ENCODE results near the gene GPR107. TPM values are rescaled to one million over a fixed set of nuclear protein-coding genes. Genes with fewer than 3 reads are reported as not detected.

The GPR107 gene
- total RNA-seq, 4 donors from 2014 or later = 20.7 to 27.7 (median 25.6) TPM

DNA sequence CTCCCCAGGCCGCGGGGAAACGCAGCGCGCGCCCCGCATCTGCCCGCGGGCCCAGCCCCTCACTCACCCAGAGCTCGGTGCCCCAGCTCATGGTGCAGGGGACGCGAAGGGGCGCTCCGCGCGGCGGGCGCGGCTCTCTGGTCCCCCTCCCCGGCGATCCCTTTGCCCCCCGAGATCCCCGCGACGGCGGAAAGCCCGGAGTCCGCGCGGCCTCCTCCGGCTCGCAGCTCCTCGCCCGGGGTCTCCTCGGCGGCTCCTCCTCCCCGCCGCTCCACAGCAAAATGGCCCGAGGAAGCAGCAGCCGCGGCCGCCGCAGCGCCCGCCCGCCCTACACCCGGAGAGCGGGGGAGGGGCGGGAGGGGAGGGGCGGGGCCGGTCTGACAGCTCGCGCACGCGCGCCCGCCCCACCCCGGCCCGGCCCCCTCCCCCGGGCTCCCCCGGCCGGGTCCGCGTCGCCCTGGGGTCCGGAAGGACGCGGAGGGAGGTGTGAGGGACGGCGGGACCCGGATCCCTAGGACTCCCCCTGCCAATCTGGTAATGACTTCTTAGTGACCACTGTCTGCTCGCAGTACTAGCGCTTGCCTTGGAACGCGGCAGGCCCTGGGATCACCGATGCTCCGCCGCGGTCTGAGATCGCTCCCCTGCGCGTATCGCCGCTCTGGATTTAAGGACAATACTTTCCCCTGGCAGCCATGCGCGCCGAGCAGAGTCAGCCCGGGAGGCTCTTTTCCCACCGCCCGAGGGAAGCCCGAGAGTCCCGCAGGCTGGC is 10.6 kb upstream of the GPR107 start, which contains the start of gene FNBP1:
TSS of gene FNBP1 (minus strand) at position 305 of the 769 bp plus-strand sequence. CDS start at position 91, 214 bp downstream.
- TF ChIP-seq, protein P1, sequence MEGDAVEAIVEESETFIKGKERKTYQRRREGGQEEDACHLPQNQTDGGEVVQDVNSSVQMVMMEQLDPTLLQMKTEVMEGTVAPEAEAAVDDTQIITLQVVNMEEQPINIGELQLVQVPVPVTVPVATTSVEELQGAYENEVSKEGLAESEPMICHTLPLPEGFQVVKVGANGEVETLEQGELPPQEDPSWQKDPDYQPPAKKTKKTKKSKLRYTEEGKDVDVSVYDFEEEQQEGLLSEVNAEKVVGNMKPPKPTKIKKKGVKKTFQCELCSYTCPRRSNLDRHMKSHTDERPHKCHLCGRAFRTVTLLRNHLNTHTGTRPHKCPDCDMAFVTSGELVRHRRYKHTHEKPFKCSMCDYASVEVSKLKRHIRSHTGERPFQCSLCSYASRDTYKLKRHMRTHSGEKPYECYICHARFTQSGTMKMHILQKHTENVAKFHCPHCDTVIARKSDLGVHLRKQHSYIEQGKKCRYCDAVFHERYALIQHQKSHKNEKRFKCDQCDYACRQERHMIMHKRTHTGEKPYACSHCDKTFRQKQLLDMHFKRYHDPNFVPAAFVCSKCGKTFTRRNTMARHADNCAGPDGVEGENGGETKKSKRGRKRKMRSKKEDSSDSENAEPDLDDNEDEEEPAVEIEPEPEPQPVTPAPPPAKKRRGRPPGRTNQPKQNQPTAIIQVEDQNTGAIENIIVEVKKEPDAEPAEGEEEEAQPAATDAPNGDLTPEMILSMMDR (IDR thresholded peaks at IDR 0.05; ENCODE audit: low read depth) = no peak

DNA sequence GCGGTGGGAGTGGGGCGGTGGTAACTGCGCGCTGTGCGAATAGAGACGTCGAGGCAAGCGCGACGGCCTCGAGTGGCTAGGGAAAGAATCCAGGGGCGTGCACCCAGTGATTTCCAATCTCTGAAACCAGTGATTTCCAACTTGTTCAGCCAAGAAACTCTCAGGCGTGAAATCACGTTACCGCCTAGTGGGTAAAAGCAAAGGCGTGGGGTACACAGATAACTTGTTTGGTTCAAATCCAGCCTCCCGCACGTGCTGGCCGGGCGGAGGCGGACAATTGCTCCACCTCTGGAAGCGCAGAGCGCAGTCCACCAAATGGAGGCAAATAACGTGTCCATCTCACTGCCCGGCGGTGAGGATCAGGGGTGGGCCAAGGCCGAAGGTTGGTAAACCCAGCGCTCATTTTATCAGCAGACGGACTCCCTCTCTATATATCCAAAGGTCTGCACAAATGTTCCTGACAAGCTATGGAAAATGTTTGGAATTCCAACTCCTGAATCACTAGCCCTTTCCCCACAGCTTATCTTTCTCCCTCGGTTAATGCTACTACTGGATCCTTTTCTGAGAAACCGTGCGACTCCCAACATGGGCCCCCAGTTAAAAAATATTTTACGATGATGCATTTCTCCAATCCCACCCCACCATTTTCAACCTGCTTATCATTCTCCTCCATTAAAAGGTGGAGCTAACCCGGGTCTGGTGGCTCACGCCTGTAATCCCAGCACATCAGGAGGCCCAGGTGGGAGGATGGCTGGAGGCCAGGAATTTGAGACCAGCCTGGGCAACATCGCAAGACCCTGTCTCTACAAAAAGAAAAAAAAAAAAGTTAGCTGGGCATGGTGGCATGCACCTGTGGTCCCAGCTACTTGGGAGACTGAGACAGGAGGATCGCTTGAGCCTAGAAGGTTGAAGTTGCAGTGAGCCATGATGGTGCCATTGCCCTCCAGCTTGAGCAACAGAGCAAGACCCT is 9.8 kb upstream of the GPR107 start:
- TF ChIP-seq, protein P1 (IDR thresholded peaks at IDR 0.05; ENCODE audit: low read depth) = no peak

DNA sequence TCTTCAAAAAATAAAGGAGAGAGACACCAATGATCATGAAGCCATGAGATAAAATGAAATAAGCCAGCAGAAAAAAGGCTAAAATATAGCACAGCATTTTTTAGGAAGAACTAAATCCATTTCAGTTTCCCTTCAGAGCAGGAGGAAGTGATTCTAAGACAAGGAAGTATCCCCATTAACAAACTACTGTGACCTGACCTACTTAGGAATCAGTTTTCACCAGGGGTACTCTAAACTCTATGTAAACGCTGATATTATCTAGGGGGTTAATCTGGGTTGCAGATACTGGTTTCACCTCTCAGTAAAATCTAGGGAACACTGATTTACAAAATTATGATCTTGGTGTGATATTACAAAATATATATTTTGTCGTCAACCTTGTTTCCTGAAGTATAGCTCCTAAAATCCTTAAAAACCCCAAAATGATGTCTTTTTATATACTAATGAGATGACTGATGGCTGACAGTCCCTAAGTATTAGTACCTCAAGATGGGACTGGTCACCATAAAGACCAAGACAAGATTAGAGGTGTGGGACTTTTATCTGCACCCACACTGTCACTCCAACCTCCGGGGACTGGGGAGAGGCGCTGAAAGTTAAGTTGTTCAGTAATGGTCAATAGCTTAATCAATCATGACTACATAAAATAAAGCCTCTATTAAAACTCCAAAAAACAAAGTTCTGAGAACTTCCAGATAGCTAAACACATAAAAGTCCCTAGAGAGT is 7.8 kb upstream of the GPR107 start:
- TF ChIP-seq, protein P1 (IDR thresholded peaks at IDR 0.05; ENCODE audit: low read depth) = no peak

DNA sequence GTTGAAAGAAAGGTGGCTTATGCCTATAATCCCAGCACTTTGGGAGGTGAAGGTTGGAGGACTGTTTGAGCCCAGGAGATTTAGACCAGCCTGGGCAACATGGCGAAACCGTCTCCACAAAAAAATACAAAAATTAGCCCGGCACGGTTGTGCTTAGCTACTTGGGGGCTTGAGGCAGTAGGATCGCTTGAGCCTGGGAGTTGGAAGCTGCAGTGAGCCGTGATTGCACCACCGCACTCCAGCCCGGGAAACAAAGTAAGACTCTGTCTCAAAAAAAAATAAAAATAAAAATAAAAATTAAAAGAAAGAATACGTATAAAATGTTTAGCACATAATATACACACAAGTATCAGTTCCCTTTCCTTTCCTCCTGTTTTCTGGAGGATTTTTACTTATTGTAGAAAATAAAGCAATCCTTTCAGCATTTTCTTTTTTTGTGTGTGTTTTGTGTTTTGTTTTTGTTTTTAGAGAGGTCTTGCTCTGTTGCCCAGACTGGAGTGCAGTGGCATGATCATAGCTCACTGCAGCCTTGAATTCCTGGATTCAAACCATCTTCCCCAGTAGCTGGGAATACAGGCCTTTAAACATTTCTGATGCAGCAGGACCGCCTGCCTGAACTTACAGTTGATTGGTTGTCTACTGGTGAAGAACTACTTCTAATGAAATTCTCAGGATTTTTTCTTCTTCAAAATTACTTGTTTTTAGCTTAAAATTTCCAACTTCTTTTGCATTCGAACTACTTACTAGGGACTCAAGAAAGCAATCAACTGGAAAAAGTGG is 4.1 kb upstream of the GPR107 start:
- TF ChIP-seq, protein P1 (IDR thresholded peaks at IDR 0.05; ENCODE audit: low read depth) = no peak

DNA sequence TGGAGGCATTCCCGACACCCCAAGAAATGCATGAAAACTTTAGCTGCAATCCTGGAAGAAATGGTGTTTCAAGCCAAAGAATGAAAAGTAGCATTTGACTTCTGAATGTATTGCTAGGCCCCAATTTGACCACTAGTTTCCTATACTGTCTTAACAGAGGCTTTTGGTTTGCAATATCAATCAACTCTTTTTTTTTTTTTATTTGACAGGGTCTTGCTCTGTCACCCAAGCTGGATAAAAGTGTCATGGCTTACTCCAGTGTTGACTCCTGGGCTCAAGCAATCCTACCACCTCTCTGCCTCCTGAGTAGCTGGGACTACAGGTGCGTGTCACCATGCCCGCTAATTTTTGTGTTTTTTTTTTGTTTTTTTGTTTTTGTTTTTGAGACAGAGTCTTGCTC is 3.2 kb upstream of the GPR107 start:
- TF ChIP-seq, protein P1 (IDR thresholded peaks at IDR 0.05; ENCODE audit: low read depth) = no peak

DNA sequence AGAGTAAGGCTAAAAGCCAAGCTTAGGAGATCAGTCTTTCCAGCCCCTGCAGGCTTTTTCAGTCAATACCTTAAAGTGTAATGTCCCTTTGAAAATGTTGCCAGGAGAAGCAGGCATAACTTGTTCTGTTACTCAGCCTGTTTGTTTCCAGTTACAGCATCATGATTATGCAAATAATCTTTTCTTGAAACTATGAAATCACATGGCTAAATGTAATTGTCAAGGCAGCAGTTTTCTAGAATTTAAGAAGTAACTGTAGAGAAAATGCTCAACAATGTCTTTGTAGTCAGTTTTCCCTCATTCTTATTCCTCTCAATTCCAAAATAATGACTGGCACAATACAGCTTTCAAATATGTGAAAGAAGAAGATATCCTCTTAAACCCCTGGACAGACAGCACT is 1.9 kb upstream of the GPR107 start:
- TF ChIP-seq, protein P1 (IDR thresholded peaks at IDR 0.05; ENCODE audit: low read depth) = no peak

All from subcutaneous adipose tissue (tissue), 4 donors.